ENCODE data around the gene MAPK10. TPM values are rescaled to one million over a fixed set of nuclear protein-coding genes. Genes with fewer than 3 reads are reported as not detected.

MAPK10 gene
- total and polyA plus RNA-seq, 2 experiments from 2014 or later, result 3.6 to 8.1 TPM

DNA sequence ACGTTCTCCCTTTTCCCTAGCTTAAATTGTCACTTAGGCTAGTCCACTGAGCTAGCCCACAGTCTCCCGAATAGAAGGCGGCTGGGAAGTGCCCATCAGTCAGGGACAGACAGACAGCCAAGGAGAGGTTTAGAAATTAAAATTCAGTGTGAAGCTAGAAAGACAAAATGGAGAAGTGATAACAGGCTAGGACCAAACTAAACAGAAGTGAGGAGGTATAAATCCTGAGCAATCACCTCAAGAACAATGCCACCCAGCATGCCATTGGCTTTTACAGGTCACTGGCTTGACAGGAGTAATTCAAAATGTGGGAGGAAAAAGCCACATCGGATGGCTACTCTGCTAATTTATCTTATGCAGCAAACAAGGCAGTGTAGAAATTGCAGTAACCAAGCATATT is 138.9 kb downstream of the MAPK10 start:
- H3K27me3 Mint-ChIP-seq (ENCODE audit: insufficient read depth, low read depth, poor library complexity), result no peaks in the 10 kb centered on the region
- TF ChIP-seq ZNF331 (CRISPR knock-in tag; IDR thresholded peaks at IDR 0.05; ENCODE audit: low read depth), result no peak
- no peak for TF ChIP-seq EZH2phosphoT487 (IDR thresholded peaks at IDR 0.05; ENCODE audit: unreplicated experiment)
- TF ChIP-seq, protein P1, sequence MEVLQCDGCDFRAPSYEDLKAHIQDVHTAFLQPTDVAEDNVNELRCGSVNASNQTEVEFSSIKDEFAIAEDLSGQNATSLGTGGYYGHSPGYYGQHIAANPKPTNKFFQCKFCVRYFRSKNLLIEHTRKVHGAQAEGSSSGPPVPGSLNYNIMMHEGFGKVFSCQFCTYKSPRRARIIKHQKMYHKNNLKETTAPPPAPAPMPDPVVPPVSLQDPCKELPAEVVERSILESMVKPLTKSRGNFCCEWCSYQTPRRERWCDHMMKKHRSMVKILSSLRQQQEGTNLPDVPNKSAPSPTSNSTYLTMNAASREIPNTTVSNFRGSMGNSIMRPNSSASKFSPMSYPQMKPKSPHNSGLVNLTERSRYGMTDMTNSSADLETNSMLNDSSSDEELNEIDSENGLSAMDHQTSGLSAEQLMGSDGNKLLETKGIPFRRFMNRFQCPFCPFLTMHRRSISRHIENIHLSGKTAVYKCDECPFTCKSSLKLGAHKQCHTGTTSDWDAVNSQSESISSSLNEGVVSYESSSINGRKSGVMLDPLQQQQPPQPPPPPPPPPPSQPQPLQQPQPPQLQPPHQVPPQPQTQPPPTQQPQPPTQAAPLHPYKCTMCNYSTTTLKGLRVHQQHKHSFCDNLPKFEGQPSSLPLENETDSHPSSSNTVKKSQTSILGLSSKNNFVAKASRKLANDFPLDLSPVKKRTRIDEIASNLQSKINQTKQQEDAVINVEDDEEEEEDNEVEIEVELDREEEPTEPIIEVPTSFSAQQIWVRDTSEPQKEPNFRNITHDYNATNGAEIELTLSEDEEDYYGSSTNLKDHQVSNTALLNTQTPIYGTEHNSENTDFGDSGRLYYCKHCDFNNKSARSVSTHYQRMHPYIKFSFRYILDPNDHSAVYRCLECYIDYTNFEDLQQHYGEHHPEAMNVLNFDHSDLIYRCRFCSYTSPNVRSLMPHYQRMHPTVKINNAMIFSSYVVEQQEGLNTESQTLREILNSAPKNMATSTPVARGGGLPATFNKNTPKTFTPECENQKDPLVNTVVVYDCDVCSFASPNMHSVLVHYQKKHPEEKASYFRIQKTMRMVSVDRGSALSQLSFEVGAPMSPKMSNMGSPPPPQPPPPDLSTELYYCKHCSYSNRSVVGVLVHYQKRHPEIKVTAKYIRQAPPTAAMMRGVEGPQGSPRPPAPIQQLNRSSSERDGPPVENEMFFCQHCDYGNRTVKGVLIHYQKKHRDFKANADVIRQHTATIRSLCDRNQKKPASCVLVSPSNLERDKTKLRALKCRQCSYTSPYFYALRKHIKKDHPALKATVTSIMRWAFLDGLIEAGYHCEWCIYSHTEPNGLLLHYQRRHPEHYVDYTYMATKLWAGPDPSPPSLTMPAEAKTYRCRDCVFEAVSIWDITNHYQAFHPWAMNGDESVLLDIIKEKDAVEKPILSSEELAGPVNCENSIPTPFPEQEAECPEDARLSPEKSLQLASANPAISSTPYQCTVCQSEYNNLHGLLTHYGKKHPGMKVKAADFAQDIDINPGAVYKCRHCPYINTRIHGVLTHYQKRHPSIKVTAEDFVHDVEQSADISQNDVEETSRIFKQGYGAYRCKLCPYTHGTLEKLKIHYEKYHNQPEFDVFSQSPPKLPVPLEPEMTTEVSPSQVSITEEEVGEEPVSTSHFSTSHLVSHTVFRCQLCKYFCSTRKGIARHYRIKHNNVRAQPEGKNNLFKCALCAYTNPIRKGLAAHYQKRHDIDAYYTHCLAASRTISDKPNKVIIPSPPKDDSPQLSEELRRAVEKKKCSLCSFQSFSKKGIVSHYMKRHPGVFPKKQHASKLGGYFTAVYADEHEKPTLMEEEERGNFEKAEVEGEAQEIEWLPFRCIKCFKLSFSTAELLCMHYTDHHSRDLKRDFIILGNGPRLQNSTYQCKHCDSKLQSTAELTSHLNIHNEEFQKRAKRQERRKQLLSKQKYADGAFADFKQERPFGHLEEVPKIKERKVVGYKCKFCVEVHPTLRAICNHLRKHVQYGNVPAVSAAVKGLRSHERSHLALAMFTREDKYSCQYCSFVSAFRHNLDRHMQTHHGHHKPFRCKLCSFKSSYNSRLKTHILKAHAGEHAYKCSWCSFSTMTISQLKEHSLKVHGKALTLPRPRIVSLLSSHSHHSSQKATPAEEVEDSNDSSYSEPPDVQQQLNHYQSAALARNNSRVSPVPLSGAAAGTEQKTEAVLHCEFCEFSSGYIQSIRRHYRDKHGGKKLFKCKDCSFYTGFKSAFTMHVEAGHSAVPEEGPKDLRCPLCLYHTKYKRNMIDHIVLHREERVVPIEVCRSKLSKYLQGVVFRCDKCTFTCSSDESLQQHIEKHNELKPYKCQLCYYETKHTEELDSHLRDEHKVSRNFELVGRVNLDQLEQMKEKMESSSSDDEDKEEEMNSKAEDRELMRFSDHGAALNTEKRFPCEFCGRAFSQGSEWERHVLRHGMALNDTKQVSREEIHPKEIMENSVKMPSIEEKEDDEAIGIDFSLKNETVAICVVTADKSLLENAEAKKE (CRISPR knock-in tag; IDR thresholded peaks at IDR 0.05), result no peak
- TF ChIP-seq CREB1 (CRISPR knock-in tag; IDR thresholded peaks at IDR 0.05; ENCODE audit: low read depth), result no peak
- no peak for TF ChIP-seq ZNF114 (CRISPR knock-in tag; IDR thresholded peaks at IDR 0.05)
- TF ChIP-seq, protein P2, sequence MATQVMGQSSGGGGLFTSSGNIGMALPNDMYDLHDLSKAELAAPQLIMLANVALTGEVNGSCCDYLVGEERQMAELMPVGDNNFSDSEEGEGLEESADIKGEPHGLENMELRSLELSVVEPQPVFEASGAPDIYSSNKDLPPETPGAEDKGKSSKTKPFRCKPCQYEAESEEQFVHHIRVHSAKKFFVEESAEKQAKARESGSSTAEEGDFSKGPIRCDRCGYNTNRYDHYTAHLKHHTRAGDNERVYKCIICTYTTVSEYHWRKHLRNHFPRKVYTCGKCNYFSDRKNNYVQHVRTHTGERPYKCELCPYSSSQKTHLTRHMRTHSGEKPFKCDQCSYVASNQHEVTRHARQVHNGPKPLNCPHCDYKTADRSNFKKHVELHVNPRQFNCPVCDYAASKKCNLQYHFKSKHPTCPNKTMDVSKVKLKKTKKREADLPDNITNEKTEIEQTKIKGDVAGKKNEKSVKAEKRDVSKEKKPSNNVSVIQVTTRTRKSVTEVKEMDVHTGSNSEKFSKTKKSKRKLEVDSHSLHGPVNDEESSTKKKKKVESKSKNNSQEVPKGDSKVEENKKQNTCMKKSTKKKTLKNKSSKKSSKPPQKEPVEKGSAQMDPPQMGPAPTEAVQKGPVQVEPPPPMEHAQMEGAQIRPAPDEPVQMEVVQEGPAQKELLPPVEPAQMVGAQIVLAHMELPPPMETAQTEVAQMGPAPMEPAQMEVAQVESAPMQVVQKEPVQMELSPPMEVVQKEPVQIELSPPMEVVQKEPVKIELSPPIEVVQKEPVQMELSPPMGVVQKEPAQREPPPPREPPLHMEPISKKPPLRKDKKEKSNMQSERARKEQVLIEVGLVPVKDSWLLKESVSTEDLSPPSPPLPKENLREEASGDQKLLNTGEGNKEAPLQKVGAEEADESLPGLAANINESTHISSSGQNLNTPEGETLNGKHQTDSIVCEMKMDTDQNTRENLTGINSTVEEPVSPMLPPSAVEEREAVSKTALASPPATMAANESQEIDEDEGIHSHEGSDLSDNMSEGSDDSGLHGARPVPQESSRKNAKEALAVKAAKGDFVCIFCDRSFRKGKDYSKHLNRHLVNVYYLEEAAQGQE (IDR thresholded peaks at IDR 0.05; ENCODE audit: unreplicated experiment), result no peak
- no peak for TF ChIP-seq JUNB (IDR thresholded peaks at IDR 0.05; ENCODE audit: unreplicated experiment)
- TF ChIP-seq NANOG (IDR thresholded peaks at IDR 0.05; ENCODE audit: borderline replicate concordance), result no peak
- TF ChIP-seq EZH2 (IDR thresholded peaks at IDR 0.05; ENCODE audit: low read depth, unreplicated experiment), result no peak
- no peak for TF ChIP-seq POLR2AphosphoS5 (IDR thresholded peaks at IDR 0.05; ENCODE audit: low read depth)
- TF ChIP-seq STAT1 (IDR thresholded peaks at IDR 0.05; ENCODE audit: unreplicated experiment), result no peak
- TF ChIP-seq, protein P3, sequence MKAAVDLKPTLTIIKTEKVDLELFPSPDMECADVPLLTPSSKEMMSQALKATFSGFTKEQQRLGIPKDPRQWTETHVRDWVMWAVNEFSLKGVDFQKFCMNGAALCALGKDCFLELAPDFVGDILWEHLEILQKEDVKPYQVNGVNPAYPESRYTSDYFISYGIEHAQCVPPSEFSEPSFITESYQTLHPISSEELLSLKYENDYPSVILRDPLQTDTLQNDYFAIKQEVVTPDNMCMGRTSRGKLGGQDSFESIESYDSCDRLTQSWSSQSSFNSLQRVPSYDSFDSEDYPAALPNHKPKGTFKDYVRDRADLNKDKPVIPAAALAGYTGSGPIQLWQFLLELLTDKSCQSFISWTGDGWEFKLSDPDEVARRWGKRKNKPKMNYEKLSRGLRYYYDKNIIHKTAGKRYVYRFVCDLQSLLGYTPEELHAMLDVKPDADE (IDR thresholded peaks at IDR 0.05), result no peak
- TF ChIP-seq, protein P4, sequence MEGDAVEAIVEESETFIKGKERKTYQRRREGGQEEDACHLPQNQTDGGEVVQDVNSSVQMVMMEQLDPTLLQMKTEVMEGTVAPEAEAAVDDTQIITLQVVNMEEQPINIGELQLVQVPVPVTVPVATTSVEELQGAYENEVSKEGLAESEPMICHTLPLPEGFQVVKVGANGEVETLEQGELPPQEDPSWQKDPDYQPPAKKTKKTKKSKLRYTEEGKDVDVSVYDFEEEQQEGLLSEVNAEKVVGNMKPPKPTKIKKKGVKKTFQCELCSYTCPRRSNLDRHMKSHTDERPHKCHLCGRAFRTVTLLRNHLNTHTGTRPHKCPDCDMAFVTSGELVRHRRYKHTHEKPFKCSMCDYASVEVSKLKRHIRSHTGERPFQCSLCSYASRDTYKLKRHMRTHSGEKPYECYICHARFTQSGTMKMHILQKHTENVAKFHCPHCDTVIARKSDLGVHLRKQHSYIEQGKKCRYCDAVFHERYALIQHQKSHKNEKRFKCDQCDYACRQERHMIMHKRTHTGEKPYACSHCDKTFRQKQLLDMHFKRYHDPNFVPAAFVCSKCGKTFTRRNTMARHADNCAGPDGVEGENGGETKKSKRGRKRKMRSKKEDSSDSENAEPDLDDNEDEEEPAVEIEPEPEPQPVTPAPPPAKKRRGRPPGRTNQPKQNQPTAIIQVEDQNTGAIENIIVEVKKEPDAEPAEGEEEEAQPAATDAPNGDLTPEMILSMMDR (conservative IDR thresholded peaks at IDR 0.05; ENCODE audit: low read depth in 2 of 2), result no peak
- H3K27me3 ChIP-seq (ENCODE audit: insufficient read depth), result no peaks in the 10 kb centered on the region
- peaks cover 7% of the 10 kb centered on the region; the same call in 2 of the 3 replicates for H3K4me1 Mint-ChIP-seq
- no peak overlapping the region for H2AFZ ChIP-seq
- ATAC-seq, result no peak
- peaks cover 2% of the 10 kb centered on the region; the same call in 1 of the 3 replicates for H3K9me3 Mint-ChIP-seq
- H3K4me1 ChIP-seq (ENCODE audit: insufficient read depth), result 0 out of 2 replicates have a peak, but pooled peaks cover 6% of the 10 kb centered on the region
- no peak overlapping the region for H3K4me2 ChIP-seq
- no peaks in the 10 kb centered on the region for H4K20me1 ChIP-seq (replicated peaks; ENCODE audit: insufficient read depth)
- H3K27ac ChIP-seq (ENCODE audit: low read depth), result no peak overlapping the region
- H3K36me3 ChIP-seq (ENCODE audit: insufficient read depth), result no peaks in the 10 kb centered on the region
- no peak overlapping the region for H3K27ac Mint-ChIP-seq
- H3K9me2 ChIP-seq (ENCODE audit: insufficient read depth), result no peaks in the 10 kb centered on the region
- no peak overlapping the region for H3K4me3 ChIP-seq
- H3K4me3 Mint-ChIP-seq, result no peak overlapping the region
- DNase-seq (ENCODE audit: low spot score), result no peak
- H3K79me2 ChIP-seq (replicated peaks; ENCODE audit: insufficient read depth), result no peaks in the 10 kb centered on the region
- H3K36me3 Mint-ChIP-seq (ENCODE audit: low read depth), result peaks cover 5% of the 10 kb centered on the region; the same call in 1 of the 3 replicates
- H3F3A ChIP-seq (replicated peaks; ENCODE audit: low read depth), result no peaks in the 10 kb centered on the region

Data from GM23338 (cell line).